Measurements from ENCODE around the gene SP6.

Gene SP6

DNA sequence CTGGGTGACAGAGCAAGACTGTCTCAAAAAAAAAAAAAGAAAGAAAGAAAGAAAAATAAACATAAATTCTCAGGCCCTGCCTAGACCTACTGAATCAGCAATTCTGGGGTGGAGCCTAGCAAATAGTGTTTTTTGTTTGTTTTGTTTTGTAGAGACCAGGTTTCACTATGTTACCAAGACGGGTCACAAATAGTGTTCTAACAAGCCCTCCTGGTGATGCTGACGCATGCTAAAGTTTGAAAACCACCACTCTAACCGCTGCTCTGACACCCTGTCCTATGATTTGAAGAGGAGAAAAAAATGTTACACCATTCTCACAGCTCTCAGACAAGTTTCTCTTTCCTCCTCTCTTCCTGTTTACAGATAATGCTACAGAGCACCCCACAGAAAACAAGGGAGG is 21.1 kb downstream of the SP6 start:
- peak overlapping the region; percentile 89 for H3K27ac Mint-ChIP-seq

DNA sequence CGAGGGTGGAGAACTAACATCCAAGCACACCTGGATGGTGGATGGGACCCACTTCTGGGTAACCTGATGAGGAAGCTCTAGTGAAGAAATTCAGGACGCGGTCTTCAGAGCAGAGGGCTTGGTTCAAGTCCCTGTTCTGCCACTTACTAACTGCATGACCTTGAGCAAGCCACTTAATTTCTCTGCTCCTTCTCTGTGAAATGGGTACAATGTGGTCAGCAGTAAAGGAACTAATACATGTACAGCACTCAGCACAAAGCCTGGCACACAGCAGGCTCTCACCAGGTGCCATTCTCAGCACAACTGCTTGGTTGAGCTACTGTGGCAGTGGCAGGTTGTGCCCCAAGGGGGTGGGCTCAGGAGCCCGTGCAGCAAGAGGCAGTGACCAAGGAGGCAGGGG is 27.4 kb downstream of the SP6 start:
- DNase-seq: no peak
- H3K4me3 Mint-ChIP-seq: no peak overlapping the region
- no peak overlapping the region for H3K27ac Mint-ChIP-seq
- H3K27me3 Mint-ChIP-seq: no peaks in the 10 kb centered on the region
- H3K36me3 Mint-ChIP-seq: peaks cover 36% of the 10 kb centered on the region
- peaks cover 37% of the 10 kb centered on the region for H3K4me1 Mint-ChIP-seq
- no peaks in the 10 kb centered on the region for H3K9me3 Mint-ChIP-seq
- CTCF ChIA-PET: interaction anchor here (2.5 kb wide), 1 partner anchor 8 kb away, joined by 17 read pairs; the partner anchor contains the start of genes LRRC46 and MRPL10

More for the DNA sequence above, 21.1 kb downstream of the SP6 start:
- H3K36me3 Mint-ChIP-seq: peaks cover 26% of the 10 kb centered on the region
- H3K4me3 Mint-ChIP-seq: peak overlapping the region; percentile 82
- no peaks in the 10 kb centered on the region for H3K9me3 Mint-ChIP-seq
- CTCF ChIA-PET: interaction anchor here (3.0 kb wide), 1 partner anchor 8 kb away, joined by 17 read pairs; the partner anchor contains the start of gene OSBPL7
- peak; percentile 45 for DNase-seq
- H3K4me1 Mint-ChIP-seq: peaks cover 58% of the 10 kb centered on the region
- H3K27me3 Mint-ChIP-seq: no peaks in the 10 kb centered on the region

DNA sequence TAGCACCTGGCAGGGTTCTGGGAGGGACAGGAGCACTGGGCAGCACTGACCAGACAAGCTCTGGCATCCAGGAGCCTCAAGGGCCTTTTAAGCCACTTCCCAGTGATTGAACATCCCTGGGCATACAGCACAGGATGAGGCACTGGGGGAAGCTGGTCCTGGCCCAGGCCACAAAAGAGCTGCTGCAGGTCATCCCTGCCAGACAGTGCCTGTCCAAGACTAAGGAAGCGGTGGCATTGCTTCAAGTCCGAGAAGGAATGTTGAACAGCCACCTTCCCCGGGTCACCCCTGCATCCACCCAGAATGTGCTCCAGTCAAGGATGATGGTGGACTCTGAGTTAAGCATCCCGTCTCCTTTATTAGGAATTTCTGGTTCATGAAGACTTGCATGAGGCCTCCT is 28.2 kb downstream of the SP6 start:
- Mint-ChIP-seq H3K9me3 (no peaks in the 10 kb centered on the region), H3K27ac (no peak overlapping the region), H3K36me3 (peaks cover 32% of the 10 kb centered on the region), H3K4me1 (peaks cover 33% of the 10 kb centered on the region), H3K27me3 (no peaks in the 10 kb centered on the region), H3K4me3 (peak overlapping the region; percentile 41)
- CTCF ChIA-PET: interaction anchor here (1.0 to 2.5 kb wide), 4 partner anchors 9 to 67 kb away, joined by 4 to 17 read pairs (median 8); partner anchors contain the start of genes LRRC46, MRPL10 and SCRN2
- no peak for DNase-seq

GRCh38 chr17:47821424-47822391 is 29.3 kb downstream of the SP6 start, which contains the start of gene OSBPL7:
Gene OSBPL7, minus strand, starts transcription at chr17:47821794. Its CDS starts 1,516 bp downstream, at chr17:47820278.
- DNase-seq: peak; percentile 88
- Mint-ChIP-seq H3K9me3 (no peaks in the 10 kb centered on the region), H3K36me3 (peaks cover 34% of the 10 kb centered on the region), H3K27ac (peak within 1 kb of the TSS; percentile 94), H3K27me3 (no peaks in the 10 kb centered on the region), H3K4me1 (peaks cover 33% of the 10 kb centered on the region), H3K4me3 (peak within 1 kb of the TSS; percentile 99)
- CTCF ChIA-PET: interaction anchor here (1.0 to 2.5 kb wide), 5 partner anchors 10 to 128 kb away, joined by 4 to 17 read pairs (median 6); partner anchors contain the start of genes LRRC46, MRPL10 and SCRN2

- Mint-ChIP-seq H3K36me3 (peaks cover 29% of the 10 kb centered on the region), H3K9me3 (no peaks in the 10 kb centered on the region)
- CTCF ChIA-PET: interaction anchor here (0.6 to 2.5 kb wide), 5 partner anchors 10 to 204 kb away, joined by 3 to 17 read pairs (median 6); partner anchors contain the start of genes LRRC46, MRPL10 and SCRN2
Observed at GRCh38 chr17:47821031-47821423, 29.9 kb downstream of the SP6 start.

GRCh38 chr17:47820033-47820789 is 30.8 kb downstream of the SP6 start:
- Mint-ChIP-seq H3K27ac (no peak overlapping the region), H3K4me3 (peak overlapping the region; percentile 99), H3K4me1 (peaks cover 33% of the 10 kb centered on the region), H3K27me3 (no peaks in the 10 kb centered on the region), H3K36me3 (peaks cover 30% of the 10 kb centered on the region), H3K9me3 (no peaks in the 10 kb centered on the region)
- CTCF ChIA-PET: interaction anchor here (0.6 kb wide), 1 partner anchor 203 kb away, joined by 3 read pairs; no protein-coding TSS in a partner anchor
- DNase-seq: no peak

More at GRCh38 chr17:47821031-47821423, 29.9 kb downstream of the SP6 start:
- Mint-ChIP-seq H3K4me3 (peak overlapping the region; percentile 99), H3K4me1 (peaks cover 33% of the 10 kb centered on the region), H3K27ac (peak overlapping the region; percentile 94), H3K27me3 (no peaks in the 10 kb centered on the region)
- DNase-seq: no peak

GRCh38 chr17:47819475-47819874 is 31.5 kb downstream of the SP6 start:
- H3K4me3 Mint-ChIP-seq: no peak overlapping the region
- H3K36me3 Mint-ChIP-seq: peaks cover 34% of the 10 kb centered on the region
- CTCF ChIA-PET: no interaction called here
- peaks cover 33% of the 10 kb centered on the region for H3K4me1 Mint-ChIP-seq
- no peaks in the 10 kb centered on the region for H3K27me3 Mint-ChIP-seq
- H3K27ac Mint-ChIP-seq: no peak overlapping the region
- DNase-seq: no peak
- no peaks in the 10 kb centered on the region for H3K9me3 Mint-ChIP-seq

DNA sequence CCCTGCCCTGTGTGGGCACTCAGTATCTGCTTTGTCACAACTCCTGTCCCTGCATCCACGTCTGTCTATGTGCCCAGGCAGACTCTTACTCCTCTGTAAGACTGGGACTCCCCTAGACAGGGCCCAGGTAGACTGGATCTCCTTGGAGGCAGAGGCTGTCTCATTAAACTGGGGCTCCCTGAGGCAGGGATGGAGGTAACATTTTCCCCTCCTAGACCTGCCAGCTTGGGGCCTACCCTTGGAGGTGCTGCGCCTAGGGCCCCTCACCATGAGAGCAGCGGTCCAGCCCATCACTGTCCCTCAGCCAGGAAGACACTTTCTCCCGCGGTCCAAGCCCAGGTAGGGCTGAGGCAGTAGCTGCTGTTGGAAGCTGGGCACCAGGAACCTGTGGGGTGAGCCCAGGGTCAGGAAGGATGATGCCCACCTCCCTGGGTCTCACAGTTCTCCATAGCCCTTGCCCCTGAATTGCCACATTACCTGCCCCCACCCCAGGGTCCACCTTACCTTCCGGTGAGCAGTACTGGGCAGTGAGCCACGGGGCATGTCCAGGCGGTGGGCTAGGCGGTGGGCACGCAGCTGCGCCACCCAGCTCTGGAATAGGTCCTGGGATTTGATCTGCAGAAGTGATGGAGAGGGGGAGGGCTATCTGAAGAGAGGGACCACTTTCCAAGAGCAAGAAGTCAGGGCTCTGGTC is 32.8 kb downstream of the SP6 start:
- Mint-ChIP-seq H3K9me3 (no peaks in the 10 kb centered on the region), H3K27me3 (no peaks in the 10 kb centered on the region), H3K36me3 (peaks cover 26% of the 10 kb centered on the region), H3K27ac (no peak overlapping the region), H3K4me1 (peaks cover 33% of the 10 kb centered on the region), H3K4me3 (no peak overlapping the region)
- no peak for DNase-seq
- CTCF ChIA-PET: interaction anchor here (0.7 kb wide), 1 partner anchor 14 kb away, joined by 3 read pairs; no protein-coding TSS in a partner anchor

DNA sequence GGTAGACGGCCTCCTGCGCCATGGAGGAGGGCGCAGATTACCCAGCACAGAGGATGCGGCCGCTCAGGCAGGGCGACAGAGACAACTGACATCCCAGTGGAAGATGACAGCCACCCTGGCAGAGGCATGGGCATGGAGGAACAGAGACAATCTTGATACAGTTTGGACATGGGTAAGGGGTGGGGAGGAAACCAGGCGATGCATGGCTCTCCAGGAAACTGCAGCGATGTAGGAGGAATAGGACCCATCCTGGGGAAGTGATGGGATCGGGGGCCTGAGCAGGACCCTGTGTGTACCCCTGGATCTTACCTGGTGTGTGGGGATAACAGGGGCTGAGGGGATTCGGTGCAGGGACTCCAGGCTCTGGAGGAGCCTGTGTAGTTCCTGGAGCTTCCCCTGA is 34.0 kb downstream of the SP6 start:
- DNase-seq: no peak
- CTCF ChIA-PET: no interaction called here
- Mint-ChIP-seq H3K4me3 (no peak overlapping the region), H3K36me3 (peaks cover 30% of the 10 kb centered on the region), H3K27ac (no peak overlapping the region), H3K9me3 (no peaks in the 10 kb centered on the region), H3K4me1 (peaks cover 26% of the 10 kb centered on the region), H3K27me3 (no peaks in the 10 kb centered on the region)

- Mint-ChIP-seq H3K4me1 (peaks cover 19% of the 10 kb centered on the region), H3K4me3 (no peak overlapping the region), H3K27ac (no peak overlapping the region), H3K9me3 (no peaks in the 10 kb centered on the region), H3K27me3 (no peaks in the 10 kb centered on the region), H3K36me3 (peaks cover 35% of the 10 kb centered on the region)
- CTCF ChIA-PET: no interaction called here
- DNase-seq: no peak
Observed at GRCh38 chr17:47816111-47816735, 34.7 kb downstream of the SP6 start.

GRCh38 chr17:47815106-47815918 is 35.7 kb downstream of the SP6 start:
- DNase-seq: no peak
- Mint-ChIP-seq H3K4me3 (no peak overlapping the region), H3K27me3 (no peaks in the 10 kb centered on the region), H3K27ac (no peak overlapping the region), H3K9me3 (no peaks in the 10 kb centered on the region), H3K4me1 (peaks cover 10% of the 10 kb centered on the region), H3K36me3 (peaks cover 42% of the 10 kb centered on the region)
- CTCF ChIA-PET: no interaction called here

DNA sequence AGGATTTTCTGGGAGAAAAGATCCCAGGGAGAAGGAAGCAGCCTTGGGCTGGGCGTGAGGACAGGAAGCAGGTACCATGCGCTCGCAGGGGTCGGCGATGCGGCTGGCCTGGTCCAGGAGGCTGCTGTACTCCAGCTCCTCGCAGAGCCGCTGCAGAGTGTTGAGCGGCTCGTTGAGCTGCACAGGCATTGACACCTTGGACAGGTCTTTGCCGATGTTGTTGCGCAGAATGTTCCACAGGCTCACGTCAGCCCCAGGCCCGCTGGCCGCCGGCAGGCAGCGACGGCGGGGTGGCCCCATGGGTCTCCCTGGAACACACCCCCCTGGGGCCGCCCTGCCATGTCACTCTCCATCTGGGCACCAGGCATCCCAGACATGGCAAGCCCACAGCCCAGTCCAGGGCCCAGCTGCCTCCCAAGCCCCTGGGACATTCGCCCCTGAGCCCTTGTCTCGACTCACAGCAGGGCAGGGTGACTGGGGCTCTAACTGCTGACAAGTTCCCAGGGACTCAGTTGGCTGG is 37.4 kb downstream of the SP6 start:
- CTCF ChIA-PET: no interaction called here
- no peaks in the 10 kb centered on the region for H3K9me3 Mint-ChIP-seq
- DNase-seq: no peak
- H3K27me3 Mint-ChIP-seq: no peaks in the 10 kb centered on the region
- no peaks in the 10 kb centered on the region for H3K4me1 Mint-ChIP-seq
- peaks cover 49% of the 10 kb centered on the region for H3K36me3 Mint-ChIP-seq
- no peak overlapping the region for H3K27ac Mint-ChIP-seq
- no peak overlapping the region for H3K4me3 Mint-ChIP-seq

Measured in activated naive CD4-positive, alpha-beta T cell treated with anti-CD3 and anti-CD28 coated beads, Interleukin-2, amount 10 ng/mL, durations not matched to agents 7 days and 5 days (primary cell).